GM13976 (cell line): ENCODE data around the gene COMMD10.

Experiments used
- DNase-seq: peaks from one replicate; pipeline ENCODE4 v3.0.0; 2012; ENCODE audit warnings: low spot score
- CTCF ChIP-seq: IDR thresholded peaks from 2 replicates; pipeline ENCODE4 v1.5.1; 2012; ENCODE audit warnings: borderline replicate concordance, mild to moderate bottlenecking; ENCODE audit not compliant: insufficient read depth; ENCODE audit errors: extremely low read depth, missing control alignments, control extremely low read depth
- in situ Hi-C: fragments of 300-500 bp; cut with MboI; formaldehyde crosslinking; loops from one replicate; pipeline ENCODE4 v1.12.0; 2022; ENCODE audit warnings: low sequenced_read_pairs, mixed read lengths, inconsistent platforms; ENCODE audit not compliant: unreplicated experiment

The COMMD10 gene

DNA sequence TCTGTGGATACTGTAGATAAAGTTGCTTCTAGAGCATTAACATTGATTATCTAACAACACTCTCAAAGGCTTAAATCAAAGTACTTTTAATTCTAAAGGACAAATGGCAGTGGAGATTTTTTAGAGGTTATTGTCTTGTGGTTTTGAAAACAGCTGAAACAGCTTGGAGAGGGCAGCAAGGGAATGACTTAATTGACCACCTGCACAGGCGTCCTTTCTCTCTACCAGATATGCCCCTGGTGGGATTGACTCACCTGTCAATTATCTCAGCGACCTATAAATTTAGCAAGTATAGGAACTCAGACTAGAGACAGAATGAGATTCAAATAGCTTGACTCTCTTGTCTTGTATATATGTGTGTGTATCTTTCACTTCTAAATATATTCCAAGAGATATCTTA lies 39.0 kb upstream of the COMMD10 start:
- DNase-seq: no peak
- no peak for TF ChIP-seq CTCF
- in situ Hi-C loops: no loop called here

DNA sequence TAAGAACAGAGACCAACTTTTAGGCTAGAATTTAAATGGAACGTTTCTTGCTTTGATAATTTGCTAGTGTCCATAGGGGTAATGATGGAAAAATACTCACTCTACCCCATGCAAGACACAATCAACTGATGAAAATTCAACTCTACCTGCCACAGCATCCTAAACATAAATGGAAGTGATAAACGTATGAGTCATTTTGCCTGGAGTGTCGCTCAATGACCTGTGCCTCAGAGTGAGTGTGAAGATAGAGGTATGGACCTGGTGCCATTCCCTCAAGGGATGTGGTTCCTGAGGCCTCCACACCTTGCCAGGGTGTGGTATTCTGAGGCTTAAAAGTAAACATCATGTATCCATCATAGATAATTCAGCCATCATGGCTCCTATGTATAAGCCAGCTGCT lies 38.6 kb upstream of the COMMD10 start:
- TF ChIP-seq CTCF: no peak
- in situ Hi-C loops: no loop called here
- no peak for DNase-seq

- DNase-seq: no peak
- no peak for TF ChIP-seq CTCF
- in situ Hi-C loops: no loop called here
These were observed 38.0 kb upstream of the COMMD10 start for GRCh38 chr5:116046823-116047222.

- no peak for TF ChIP-seq CTCF
- no peak for DNase-seq
- in situ Hi-C loops: loop anchor here (25.0 kb wide), 2 partner anchors 221 to 746 kb away; partner anchors contain the start of genes AP3S1 and ATG12
These were observed 26.4 kb upstream of the COMMD10 start for GRCh38 chr5:116058346-116058936.

- TF ChIP-seq CTCF: no peak
- in situ Hi-C loops: loop anchor here (10.0 to 25.0 kb wide), 3 partner anchors 225 to 750 kb away; partner anchors contain the start of genes AP3S1, ATG12 and TMED7
- no peak for DNase-seq
These were observed 22.5 kb upstream of the COMMD10 start for GRCh38 chr5:116062352-116062751.

- in situ Hi-C loops: loop anchor here (10.0 to 25.0 kb wide), 3 partner anchors 227 to 752 kb away; partner anchors contain the start of genes AP3S1, ATG12 and TMED7
- TF ChIP-seq CTCF: no peak
- no peak for DNase-seq
These were observed 20.9 kb upstream of the COMMD10 start for GRCh38 chr5:116063950-116064349.
